Stimulated activated CD8-positive, alpha-beta memory T cell treated with anti-CD3 and anti-CD28 coated beads, Interleukin-7, amount 100 ng/mL, for 24 hours (primary cell): ENCODE measurements around the gene USP36.

Experiments used
- DNase-seq: peaks from one replicate; pipeline ENCODE4 v3.0.0-alpha.2; 2020; ENCODE audit warnings: low read depth

USP36 gene

DNA sequence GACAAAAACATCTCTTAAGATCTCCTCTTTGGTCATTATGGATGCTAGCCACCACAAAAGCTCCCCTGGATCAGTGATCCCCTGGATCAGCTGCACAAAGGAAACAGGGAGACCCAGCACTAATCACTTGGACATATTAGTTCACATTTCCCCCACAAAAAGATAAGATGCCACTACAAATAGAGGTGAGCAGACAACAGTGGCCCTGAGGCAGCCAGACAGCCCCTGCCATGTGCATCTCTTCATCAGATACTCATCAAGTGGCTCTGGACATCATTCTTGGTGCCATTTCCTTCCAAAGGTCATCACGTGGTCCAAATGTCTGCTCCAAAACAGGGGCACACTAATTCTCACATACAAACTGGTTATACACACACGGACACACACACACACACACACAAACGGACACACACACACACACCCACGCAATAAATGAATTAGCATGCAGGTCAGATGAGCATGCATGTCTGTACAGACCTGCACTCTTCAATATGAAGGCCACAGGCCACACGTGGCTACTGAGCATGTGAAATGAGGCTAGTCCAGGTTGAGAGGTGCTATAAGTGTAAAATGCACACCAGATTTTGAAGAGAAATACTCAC lies 4.1 kb downstream of the USP36 start:
- no peak for DNase-seq

GRCh38 chr17:78834571-78834970 lies 6.0 kb downstream of the USP36 start:
- DNase-seq: no peak

DNA sequence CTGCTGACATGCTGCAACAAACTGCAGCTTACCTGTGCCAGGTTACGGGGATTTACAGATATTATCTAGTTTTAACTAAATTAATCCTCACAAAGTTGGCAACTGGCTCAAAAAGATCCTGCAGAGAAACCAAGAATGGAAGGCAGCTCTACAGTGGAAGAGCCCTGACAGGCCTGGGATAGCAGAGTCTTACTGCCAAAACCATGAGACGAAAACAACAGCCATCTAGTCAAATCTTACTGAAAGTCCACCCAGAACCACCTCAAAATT lies 8.1 kb downstream of the USP36 start:
- no peak for DNase-seq

DNA sequence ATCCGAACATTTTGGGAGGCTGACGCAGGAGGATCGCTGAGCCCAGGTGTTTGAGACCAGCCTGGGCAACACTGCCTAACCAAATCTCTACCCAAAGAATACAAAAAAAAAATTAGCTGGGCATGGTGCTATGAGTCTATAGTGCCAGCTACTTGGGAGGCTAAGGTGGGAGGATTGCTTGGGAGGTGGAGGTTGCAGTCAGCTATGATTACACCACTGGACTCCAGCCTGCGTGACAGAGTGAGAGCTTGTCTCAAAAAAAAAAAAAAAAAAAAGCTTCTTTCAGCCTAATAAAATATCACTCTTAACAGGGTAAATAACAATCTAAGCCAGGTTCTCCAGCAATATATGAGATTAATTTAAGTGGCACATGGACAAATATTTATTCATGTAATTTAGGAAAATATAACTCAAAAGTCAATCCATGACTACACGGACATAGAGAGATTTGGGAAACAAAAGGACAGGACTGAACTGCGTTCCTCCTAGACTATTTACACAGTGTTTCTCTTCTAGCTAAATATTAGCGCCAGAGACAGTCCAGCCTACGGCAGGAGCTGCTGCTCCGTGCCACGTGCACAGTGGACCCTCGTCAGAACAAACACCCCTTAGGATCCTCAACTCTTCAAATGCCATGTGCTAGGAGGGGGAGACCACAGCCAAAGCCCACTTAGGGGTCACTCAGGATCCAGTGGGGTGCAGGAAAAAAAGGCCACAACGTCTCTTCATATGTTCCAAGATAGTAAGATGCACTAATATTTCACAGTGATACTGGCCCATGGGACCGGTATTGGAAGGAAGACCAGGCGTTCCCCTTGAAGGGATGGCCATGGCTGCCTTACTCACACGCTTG lies 8.7 kb downstream of the USP36 start:
- DNase-seq: no peak

DNA sequence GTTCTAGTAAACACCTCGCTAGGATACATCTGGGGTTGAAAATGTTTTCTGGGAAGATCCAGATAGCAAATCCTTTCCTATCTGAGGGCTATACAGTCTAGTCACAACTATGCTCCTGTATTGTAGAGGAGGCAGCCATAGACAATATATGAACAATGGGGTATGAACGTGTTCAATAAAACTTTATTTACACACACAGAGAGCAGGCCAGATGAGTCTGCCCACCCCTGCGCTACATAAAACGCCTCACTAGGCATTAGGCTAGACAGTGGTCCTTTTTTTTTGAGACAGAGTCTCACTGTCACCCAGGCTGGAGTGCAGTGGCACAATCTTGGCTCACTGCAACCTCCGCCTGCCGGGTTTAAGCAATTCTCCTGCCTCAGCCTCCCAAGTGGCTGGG lies 11.1 kb downstream of the USP36 start:
- no peak for DNase-seq

- no peak for DNase-seq
Observed at GRCh38 chr17:78828470-78829185, 12.0 kb downstream of the USP36 start.

DNA sequence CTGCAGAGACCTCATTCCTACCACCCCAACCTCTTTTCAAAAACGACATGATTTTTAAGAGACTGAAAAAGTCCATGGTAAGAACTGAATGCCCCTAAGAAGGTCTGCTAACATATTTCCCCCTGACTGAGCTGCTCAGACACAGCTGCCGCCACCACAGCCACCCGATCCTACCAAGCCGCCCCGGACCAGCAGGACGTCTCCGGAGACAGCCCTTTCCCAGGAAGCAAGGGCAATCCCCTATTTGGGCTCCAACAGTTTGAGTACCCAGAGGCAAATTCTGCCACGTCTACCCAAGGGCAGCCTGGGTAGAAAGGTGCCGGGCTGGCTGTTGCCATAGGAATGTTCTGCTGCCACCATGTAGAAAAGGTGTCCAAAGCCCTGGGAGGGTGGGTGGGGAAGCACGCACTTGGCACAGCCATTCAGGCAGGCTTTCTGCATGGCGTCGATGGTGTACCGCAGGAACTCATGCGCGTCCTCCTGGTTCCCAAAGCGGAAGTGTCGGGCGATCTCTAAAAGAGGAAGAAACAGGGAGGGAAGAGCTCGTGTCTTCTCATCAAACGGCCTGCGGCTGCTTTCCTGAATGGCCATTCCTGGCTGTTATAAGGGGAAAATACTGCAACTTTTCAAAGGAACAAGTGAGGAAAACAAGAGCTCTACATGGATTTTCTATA lies 13.6 kb downstream of the USP36 start:
- no peak for DNase-seq

- no peak for DNase-seq
Observed at GRCh38 chr17:78826421-78826820, 14.2 kb downstream of the USP36 start.

DNA sequence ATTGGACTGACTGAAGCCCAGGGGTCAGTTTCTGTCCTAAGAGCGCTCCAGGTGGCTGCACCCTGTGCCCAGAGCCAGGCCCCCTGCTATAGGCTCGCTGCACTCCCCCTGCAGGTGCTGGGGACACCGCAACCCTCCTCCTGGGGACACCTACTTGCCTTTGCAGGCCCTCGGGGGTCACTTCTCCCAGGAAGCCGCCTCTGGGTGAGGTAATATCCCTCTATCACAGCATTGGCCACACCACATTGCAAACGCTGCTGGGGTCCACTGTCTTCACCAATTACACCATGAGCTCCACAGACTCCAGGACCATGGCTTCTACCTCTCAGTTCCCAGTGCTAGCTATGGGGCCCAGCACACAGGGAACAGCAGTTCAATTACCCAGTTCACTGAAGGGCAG lies 14.9 kb downstream of the USP36 start:
- DNase-seq: no peak

DNA sequence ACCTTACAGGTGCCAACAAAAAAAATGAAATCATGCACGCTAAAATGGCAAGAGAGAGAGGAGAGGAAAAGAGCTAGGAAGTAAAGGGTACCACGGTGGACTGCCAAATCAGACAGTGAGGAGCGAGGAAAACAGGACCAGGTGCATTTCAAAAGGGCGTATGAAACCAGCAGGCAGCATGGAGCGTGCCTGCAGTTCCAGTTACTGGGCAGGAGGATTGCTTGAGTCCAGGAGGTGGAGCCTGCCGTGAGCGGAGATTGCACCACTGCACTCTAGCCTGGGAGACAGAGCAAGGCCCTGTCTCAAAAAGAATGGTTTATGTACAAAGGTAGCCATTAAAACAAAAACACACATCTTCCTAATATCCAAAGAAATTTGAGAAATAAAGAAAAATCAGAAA lies 16.4 kb downstream of the USP36 start:
- no peak for DNase-seq

DNA sequence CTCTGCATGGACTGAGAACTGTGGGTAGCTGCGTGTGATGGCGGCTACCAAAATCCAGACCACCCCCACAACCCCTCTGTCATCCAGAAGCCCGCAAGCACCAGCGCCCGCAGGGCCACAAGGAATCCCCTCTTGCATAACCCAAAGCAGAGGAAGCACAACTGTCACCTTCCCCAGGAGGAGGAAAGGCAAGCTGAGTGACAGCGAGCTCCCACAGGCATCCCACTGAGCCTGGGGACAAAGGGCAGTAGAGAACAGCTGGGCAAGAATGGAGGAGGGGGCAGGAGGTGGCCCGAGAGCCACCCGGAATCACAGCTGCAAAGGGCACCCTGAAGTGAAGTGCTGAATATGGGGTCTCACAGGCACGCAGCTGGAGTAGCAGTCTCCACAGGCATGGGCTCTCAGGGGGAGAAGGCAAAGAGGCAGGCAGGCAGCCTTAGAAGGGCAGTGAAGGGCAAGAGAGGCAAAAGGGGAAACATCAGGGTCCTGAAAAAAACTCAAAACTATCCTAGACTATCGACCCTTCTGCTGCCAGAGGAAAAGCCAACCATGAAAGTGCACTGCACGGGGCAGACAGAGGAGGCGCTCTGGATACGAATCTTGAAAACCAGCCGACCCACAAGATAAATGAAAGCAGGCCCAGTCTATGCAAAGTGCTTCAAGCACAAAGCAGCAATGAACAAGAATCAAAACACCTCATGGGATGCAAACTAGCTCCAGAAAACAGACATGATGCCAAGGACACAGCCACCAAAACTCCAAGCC lies 17.1 kb downstream of the USP36 start:
- no peak for DNase-seq

DNA sequence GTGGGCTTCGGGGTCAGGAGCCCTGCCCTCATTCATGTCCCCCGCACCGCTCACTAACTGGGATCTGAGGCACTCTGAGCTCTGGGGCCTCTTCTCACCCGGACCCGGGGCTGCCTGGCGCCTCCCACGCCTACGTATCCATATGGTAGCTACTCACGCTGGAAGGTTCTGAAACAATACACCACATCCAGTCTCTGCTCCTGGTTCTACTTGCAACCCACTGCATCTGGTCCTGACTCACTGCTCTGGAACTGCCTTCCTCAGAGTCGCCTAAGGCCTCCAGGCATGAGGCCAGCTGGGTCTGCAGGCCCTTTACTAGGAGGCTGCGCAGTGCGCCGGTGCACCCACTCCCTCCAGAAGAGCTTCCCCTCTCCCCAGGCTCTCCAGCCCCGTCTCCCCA lies 18.1 kb downstream of the USP36 start:
- no peak for DNase-seq

- DNase-seq: no peak
Observed at GRCh38 chr17:78821961-78822360, 18.7 kb downstream of the USP36 start.

GRCh38 chr17:78820841-78821240 lies 19.8 kb downstream of the USP36 start:
- no peak for DNase-seq

DNA sequence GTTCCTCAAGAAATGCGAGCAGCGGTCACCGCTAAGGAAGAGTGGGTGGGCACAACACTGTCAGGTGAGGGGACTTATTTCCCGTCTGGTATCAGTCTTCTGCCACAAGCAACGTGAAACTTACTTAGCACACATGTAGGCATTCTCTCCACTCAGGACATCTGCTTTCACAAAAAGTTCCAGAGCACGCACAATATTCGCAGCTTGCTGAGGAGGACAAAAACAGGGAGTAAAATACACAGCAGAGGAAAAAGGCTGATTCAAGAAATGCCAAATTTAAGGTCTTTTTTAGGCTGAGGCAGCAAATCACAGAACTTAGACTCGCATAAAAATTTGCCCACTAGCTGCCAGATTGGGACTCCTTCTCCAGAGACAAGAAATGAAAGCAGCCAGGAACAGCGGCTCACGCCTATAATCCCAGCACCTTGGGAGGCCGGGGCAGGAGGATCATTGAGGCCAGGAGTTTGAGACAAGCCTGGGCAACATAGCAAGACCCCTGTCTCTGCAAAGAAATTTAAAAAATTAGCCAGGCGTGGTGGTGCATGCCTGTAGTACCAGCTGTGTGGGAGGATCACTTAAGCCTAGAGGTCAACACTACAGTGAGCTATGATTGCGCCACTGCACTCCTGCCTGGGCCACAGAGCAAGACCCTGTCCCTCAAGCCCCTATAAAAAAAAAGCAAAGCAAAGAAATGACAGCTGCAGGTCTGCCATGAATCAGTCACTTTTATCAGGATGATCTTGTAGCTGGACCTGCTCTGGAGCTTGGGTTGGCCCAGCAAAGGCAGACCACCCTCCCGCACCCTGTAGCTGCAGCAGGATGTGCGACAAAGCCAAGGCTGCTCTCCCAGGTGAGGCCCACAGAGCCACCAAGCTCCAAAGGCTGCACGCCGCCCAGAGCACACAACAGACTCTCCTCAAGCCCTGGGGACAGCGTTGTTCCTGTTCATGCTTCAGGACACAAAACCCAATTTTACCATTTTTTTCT lies 20.5 kb downstream of the USP36 start:
- no peak for DNase-seq

DNA sequence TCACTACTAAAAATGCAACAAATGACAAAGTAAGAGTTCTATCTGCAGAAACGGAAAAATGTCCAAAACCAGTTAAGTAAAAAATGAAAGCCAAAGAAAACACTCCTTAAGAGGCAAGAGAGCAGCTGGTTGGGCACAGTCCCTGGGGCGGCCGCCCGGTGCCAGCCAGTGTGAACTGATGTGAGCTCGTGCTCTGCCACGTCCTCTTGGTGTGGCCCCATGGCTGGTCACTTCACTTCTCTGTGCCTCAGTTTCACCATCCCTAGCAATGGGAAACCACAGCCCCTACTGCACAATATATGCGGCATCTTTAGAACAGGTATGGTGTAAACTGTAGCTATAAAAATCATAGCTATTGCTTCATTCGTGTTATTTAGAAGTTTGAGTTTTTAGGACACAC lies 21.2 kb downstream of the USP36 start:
- no peak for DNase-seq

DNA sequence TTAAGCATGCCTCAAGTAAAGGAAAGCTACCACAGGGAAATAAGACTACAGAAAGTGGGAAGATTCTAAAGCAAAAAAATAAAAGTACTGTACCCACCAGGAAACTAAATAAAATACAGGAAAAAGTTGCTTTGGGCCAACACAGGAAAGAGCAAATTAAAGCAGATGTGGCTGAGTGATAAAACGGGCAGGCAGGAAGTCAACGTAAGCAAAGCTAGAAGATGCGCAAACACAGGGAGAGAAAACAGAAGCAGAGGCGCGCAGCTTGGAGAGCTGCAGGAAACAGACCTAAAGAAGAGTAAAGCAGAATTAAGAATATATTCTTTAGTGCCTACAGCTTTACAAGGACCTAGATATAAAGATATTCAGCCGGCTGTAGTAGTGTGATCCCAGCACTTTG lies 21.7 kb downstream of the USP36 start:
- DNase-seq: no peak

DNA sequence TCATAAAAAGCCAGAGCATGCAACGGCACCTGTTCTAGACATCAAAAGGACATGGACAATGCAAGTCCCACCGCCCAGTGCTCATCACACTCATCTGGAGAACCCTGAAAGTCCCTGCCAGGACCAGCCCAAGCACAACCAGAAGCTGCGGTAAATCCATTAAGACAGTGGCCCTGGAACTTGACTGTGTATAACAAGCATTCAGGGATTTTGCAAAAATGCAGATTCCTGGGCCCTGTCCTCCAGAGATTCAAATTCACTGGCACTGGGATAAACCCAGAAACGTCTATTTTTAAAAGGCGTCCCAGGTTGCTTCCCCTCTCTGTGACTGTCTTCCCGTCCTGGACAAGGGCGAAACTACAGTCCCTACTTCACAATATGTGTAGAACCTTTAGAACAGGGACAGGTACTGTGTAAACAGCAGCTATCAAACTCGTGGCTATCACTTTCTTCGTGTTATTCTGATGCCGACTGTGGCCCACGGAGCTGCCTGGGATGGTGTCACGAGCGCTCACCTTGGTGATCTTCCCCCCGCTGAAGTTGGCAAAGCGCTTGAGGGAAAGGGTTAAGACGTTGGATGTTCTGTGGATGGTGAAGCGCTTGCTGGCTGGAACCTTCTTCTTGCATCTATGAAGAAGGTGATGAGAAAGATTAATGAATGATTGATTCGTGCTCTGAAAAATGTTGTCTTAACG lies 22.3 kb downstream of the USP36 start:
- DNase-seq: no peak

DNA sequence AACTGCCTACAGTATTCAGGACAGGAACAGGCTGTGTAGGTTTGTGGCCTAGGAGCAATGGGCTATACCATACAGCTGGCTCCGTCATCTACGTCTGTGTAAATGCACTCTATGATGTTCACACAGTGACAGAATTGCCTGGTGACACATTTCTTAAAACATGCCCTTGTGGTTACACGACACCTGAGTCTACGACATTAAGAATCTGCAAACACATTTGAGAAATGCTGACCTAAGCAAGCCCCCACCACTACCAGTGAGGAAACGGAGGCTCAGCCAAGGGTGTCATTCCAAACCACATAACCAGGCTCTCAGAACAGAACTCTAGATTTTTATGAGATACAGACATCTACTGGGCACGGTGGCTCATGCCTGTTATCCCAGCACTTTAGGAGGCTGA lies 23.5 kb downstream of the USP36 start:
- no peak for DNase-seq

- DNase-seq: no peak
Observed at GRCh38 chr17:78815696-78816095, 24.9 kb downstream of the USP36 start.
